Fibroblast of skin of left biceps (primary cell): Measurements from ENCODE around the gene ZNF727.
"Not testable (repeated sequence)": the region's sequence is repeated elsewhere in the genome, so short reads cannot be mapped to it uniquely, and the experiment has no call there.

Experiments
- DNase-seq, 2 experiments: peaks; one replicate each; pipeline ENCODE4 v3.0.0-alpha.2; 2013; ENCODE audit warnings: low read depth in 2 of 2

Gene ZNF727

DNA sequence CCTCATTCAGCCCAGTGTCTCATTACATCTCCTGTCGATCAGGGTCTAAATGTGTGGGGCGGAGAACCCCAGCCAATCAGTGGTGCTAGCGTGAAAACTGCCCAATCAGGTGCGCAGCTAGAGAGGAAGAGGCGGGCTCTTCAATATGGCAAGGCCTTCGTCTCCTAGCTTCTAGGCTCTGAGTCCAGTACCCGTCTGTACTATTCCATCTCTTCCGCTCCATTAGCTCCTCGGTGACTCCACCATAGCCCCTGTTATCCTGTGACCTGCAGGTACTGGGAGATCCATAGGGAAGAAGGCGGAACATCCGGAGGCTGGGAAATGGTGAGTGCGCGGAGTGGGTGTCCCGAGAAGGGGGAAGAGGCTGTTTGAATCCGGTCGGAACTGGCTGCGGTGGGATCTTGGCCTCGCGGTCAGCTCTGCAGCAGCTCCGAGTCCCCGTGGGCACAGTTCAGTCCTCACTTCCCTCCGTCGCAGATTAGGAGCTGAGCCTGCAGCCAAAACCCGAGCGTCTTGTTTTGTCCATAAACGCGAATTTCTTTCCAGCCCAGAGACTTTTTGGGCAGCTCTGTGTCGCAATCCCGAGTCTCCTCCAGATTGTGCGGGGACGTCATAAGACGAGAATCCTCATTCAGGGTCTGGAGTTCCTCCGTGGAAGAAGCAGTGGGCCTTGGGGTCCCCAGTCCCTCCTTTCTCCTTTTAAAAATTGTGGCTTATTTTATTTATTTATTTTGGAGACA lies at the start of gene ZNF727:
ZNF727 (plus strand) TSS at position 134 of the 740 bp plus-strand sequence; CDS start at position 322, 188 bp downstream.
- no peak for DNase-seq

DNA sequence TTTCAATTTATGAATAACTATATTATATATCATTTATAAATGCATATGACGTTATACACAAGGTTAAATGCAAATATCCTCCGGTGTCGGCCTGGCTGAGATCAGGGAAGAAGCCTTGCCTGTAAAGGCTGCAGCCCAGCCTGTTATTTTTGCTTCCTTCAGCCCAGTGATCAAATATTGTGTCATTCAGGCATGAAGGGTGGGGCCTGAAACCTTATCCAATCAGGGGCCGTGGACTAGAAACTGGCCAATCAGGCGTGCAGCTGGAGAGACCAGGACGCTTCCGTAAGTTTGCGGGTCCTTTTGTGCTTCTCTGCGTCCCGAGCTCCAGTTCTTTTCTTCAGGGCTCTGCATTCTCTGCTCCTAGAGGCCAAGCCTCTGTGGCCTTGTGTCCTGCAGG lies 46.7 kb upstream of the ZNF727 start, which contains the start of gene ZNF722:
ZNF722 (plus strand) TSS at position 301 of the 400 bp plus-strand sequence. CDS start 113 bp downstream, outside the sequence.
- no peak for DNase-seq

DNA sequence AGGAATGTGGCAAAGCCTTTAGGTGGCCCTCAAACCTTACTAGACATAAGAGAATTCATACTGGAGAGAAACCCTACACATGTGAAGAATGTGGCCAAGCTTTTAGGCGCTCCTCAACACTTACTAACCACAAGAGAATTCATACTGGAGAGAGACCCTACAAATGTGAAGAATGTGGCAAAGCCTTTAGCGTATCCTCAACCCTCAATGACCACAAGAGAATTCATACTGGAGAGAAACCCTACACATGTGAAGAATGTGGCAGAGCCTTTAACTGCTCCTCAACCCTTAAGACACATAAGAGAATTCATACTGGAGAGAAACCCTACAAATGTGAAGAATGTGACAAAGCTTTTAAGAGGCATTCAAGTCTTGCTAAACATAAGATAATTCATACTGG lies 29.7 kb upstream of the ZNF727 start:
- DNase-seq = not testable (repeated sequence)

DNA sequence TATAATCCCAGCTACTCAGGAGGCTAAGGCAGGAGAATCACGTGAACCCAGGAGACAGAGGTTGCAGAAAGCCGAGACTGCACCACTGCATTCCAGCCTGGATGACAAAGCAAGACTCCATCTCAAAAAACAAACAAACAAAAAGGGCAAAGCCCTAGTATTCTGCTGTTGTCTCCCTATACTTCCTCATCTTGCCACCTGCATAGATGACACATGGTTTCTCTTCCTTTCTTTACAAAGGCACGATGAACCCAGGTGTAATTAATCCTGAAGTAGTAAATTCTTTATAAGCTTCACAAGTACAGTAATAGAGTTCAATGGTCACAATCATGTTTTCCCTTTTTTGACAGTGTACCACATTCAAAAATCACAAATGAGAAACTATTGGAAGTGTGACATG lies 9.8 kb upstream of the ZNF727 start:
- DNase-seq = no peak

DNA sequence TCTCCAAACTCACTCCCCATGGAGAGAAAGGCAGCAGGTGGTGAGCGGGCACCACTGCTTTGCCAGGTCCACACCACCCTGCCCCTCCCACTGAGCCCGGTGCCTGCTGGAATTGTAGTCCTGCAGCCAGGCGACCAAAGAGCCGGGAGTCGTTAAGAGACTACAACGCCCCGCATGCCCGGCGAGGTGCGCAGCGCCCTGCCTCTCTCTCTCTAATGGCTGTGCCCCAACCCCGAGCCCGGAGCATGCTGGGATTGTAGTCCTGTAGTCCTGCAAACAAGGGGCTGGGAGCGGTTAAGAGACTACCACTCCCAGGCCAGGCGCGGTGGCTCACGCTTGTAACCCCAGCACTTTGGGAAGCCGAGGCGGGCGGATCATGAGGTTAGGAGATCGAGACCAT lies 8.1 kb upstream of the ZNF727 start:
- DNase-seq = no peak

DNA sequence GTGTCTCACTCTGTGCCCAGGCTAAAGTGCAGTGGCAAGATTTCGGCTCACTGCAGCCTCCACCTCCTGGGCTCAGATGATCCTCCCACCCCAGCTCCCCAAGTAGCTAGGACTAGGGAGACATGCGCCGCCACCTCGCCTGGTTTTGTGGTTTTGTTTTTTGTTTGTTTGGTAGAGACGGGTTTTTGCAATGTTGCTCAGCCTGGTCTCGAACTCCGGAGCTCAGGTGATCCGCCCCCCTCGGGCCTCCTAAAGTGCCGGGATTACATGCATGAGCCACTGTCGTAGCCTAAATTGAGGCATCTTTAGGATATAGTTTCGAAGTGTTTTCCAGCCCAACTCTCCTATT lies 781 bp downstream of the ZNF727 start:
- no peak for DNase-seq

DNA sequence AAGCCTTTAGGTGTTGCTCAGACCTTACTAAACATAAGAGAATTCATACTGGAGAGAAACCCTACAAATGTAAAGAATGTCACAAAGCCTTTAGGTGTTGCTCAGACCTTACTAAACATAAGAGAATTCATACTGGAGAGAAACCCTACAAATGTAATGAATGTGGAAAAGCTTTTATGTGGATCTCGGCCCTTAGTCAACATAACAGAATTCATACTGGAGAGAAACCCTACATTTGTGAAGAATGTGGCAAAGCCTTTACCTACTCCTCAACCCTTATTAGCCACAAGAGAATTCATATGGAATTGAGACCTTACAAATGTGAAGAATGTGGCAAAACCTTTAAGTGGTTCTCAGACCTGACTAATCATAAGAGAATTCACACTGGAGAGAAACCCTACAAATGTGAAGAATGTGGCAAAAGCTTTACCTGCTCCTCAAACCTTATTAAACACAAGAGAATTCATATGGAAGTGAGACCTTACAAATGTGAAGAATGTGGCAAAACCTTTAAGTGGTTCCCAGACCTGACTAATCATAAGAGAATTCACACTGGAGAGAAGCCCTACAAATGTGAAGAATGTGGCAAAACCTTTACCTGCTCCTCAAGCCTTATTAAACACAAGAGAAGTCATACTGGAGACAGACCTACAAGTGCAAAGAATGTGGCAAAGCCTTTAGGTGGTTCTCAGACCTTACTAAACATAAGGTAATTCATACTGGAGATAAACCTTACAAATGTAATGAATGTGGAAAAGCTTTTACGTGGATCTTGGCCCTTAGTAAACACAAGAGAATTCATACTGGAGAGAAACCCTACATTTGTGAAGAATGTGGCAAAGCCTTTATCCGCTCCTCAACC lies 32.8 kb downstream of the ZNF727 start:
- DNase-seq = not testable (repeated sequence)

DNA sequence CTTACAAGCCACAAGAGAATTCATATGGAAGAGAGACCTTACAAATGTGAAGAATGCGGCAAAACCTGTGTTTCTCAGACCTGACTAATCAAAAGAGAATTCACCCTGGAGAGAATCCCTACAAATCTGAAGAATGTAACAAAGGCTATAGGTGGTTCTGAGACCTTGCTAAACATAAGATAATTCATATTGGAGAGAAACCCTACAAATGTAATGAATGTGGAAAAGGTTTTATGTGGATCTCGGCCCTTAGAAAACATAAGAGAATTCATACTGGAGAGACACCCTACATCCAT lies 33.4 kb downstream of the ZNF727 start:
- DNase-seq = no peak

DNA sequence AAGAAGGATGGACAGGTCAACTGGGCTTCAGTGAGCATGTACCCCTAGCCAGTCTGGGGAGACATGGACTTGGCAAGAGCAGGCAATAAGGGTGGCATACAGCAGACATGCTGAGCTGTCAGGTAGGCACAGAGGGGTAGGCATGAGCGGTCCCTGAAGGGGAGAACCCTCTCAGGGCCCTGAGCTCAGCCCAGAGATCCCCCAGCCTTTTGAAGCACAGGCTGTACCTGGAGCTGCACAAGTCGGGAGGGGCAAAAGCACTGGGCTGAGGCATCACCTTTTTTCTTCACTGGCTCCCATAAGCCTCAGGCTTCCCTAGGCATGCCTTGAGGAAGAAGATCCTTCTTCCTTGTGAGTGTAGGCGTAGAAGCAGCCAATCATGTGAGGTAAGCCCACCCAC lies 42.3 kb downstream of the ZNF727 start:
- DNase-seq = no peak

DNA sequence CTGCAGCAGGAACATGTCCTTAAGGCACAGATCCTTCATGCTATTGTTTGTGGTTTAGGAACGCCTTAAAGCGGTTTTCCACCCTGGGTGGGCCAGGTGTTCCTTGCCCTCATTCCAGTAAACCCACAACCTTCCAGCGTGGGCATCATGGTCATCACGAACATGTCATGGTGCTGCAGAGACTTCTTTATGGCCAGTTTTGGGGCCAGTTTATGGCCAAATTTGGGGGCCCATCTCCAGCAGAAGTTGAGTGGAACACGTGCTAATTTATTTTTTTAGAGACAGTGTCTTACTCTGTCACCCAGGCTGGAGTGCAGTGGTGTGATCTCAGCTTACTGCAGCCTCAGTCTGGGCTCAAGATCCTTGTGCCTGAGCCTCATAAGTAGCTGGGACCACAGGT lies 43.6 kb downstream of the ZNF727 start:
- not testable (repeated sequence) for DNase-seq
